ENCODE measurements around the gene PRPH2. TPM values are rescaled to one million over a fixed set of nuclear protein-coding genes. Genes with fewer than 3 reads are reported as not detected.

The PRPH2 gene
- total and polyA plus RNA-seq, 2 donors (not counting 1 experiment from before 2014, with no cell fraction given): 0.03 to 0.15 TPM

DNA sequence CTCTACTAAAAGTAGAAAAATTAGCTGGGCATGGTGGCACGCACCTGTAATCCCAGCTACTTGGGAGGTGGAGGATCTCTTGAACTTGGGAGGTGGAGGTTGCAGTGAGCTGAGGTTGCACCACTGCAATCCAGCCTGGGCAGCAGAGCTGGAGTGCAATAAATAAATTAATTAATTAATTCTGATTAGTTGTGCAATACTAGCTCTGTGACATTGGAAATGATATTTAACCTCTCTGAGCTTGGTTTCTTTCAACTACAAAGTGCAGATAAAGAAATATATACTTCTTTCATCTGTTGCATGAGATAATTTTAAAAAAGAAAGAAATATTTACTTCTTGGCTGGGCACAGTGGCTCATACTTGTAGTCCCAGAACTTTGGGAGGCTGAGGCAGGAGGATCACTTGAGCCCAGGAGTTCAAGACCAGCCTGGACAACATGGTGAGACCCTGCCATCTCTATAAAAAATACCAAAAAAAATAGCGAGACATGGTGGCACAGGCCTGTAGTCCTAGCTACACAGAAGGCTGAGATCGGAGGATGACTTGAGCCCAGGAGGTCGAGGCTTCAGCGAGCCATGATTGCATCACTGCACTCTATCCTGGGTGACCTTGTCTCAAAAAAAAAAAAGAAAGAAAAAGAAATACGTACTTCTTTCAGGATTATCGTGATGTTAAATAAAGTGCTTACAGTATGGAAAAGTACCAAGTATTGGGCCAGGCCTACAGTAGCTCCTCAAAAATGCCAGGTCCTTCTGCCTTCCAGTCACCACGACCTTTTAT, 39.1 kb upstream of the PRPH2 start:
- no peak overlapping the region for H3K4me3 Mint-ChIP-seq
- intact Hi-C loops (cut with micrococcal nuclease): no loop called here
- no peak overlapping the region for H2AFZ ChIP-seq (ENCODE audit: insufficient read depth, low read depth, low read length, poor library complexity, severe bottlenecking)
- no peaks in the 10 kb centered on the region for H3K9me3 ChIP-seq (ENCODE audit: control extremely low read depth in 1 of 3, control insufficient read depth in 2 of 3, insufficient read depth in 1 of 3, low read length in 2 of 3)
- no peak overlapping the region for H3K9ac ChIP-seq (ENCODE audit: low read length)
- H3K27ac Mint-ChIP-seq: no peak overlapping the region
- POLR2A ChIA-PET: interaction anchor here (0.7 kb wide), 1 partner anchor 8 kb away, joined by 3 read pairs; no protein-coding TSS in a partner anchor
- H3K4me2 ChIP-seq (replicated peaks; ENCODE audit: low read depth, low read length, poor library complexity, severe bottlenecking): no peak overlapping the region
- ATAC-seq (ENCODE audit: low read depth) (no peak), DNase-seq (no peak)
- H3K4me1 ChIP-seq (ENCODE audit: control insufficient read depth in 2 of 2, insufficient read depth in 2 of 2, low read length in 2 of 2): peaks cover 0 to 8% of the 10 kb centered on the region in 2 donors
- no peak for TF ChIP-seq EZH2 (IDR thresholded peaks at IDR 0.05; ENCODE audit: borderline replicate concordance, insufficient read depth, low read depth, low read length, poor library complexity, severe bottlenecking)
- TF ChIP-seq, protein P1, sequence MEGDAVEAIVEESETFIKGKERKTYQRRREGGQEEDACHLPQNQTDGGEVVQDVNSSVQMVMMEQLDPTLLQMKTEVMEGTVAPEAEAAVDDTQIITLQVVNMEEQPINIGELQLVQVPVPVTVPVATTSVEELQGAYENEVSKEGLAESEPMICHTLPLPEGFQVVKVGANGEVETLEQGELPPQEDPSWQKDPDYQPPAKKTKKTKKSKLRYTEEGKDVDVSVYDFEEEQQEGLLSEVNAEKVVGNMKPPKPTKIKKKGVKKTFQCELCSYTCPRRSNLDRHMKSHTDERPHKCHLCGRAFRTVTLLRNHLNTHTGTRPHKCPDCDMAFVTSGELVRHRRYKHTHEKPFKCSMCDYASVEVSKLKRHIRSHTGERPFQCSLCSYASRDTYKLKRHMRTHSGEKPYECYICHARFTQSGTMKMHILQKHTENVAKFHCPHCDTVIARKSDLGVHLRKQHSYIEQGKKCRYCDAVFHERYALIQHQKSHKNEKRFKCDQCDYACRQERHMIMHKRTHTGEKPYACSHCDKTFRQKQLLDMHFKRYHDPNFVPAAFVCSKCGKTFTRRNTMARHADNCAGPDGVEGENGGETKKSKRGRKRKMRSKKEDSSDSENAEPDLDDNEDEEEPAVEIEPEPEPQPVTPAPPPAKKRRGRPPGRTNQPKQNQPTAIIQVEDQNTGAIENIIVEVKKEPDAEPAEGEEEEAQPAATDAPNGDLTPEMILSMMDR (IDR thresholded peaks at IDR 0.05): no peak
- no peaks in the 10 kb centered on the region for H3K27me3 ChIP-seq (replicated peaks in 1 of 4; ENCODE audit: control extremely low read depth in 1 of 4, control insufficient read depth in 3 of 4, insufficient read depth in 4 of 4, low read length in 3 of 4)
- peaks cover 20% of the 10 kb centered on the region for H4K20me1 ChIP-seq (ENCODE audit: control insufficient read depth, insufficient read depth, low read length, poor library complexity, severe bottlenecking)
- CTCF ChIA-PET: interaction anchor here (1.2 kb wide), 1 partner anchor 13 kb away, joined by 5 read pairs; no protein-coding TSS in a partner anchor
- H3K4me3 ChIP-seq (ENCODE audit: control extremely low read depth in 1 of 5, extremely low read depth in 1 of 5, insufficient read depth in 1 of 5, low read depth in 2 of 5, low read length in 4 of 5): no peak overlapping the region
- H3K36me3 ChIP-seq (replicated peaks in 1 of 2; ENCODE audit: control extremely low read depth in 1 of 2, control insufficient read depth in 1 of 2, extremely low read depth in 1 of 2, insufficient read depth in 2 of 2, low read length in 1 of 2): peaks cover 8 to 22% of the 10 kb centered on the region in 2 experiments
- no peak overlapping the region for H3K27ac ChIP-seq (ENCODE audit: low read length in 2 of 2)
- H3K4me1 Mint-ChIP-seq: peaks cover 7% of the 10 kb centered on the region
- WGBS (ENCODE audit: insufficient coverage): 100% methylated on average over 5 of the region's 8 CpGs
- peaks cover 48% of the 10 kb centered on the region for H3K79me2 ChIP-seq (ENCODE audit: control insufficient read depth, insufficient read depth, low read length)
- H3K9me3 Mint-ChIP-seq (ENCODE audit: insufficient read depth): no peaks in the 10 kb centered on the region
- H3K27me3 Mint-ChIP-seq: no peaks in the 10 kb centered on the region

Measured in B cell (primary cell).